Lower leg skin (tissue), 4 donors: ENCODE measurements around the gene TTBK1. TPM values are rescaled to one million over a fixed set of nuclear protein-coding genes. Genes with fewer than 3 reads are reported as not detected.

Experiments
- DNase-seq, 2 donors: peaks; one replicate each; pipeline ENCODE4 v3.0.0-alpha.2; 2019; ENCODE audit warnings: low spot score in 2 of 2
- H3K4me3 ChIP-seq: fragments of 200-600 bp; sonication (generic); 2 replicates; pipeline ENCODE4 v1.5.1; 2017; ENCODE audit warnings: mild to moderate bottlenecking, low read depth; ENCODE audit not compliant: poor library complexity, severe bottlenecking
- CTCF ChIP-seq, 3 donors: fragments of 450-650 bp; IDR thresholded peaks; one replicate each; pipeline ENCODE4 v1.5.1; 2016; ENCODE audit warnings: antibody characterized with exemption in 3 of 3, mild to moderate bottlenecking in 3 of 3, moderate library complexity in 2 of 3
- POLR2A ChIP-seq, 2 donors: fragments of 450-650 bp; IDR thresholded peaks; one replicate each; pipeline ENCODE4 v1.6.1; 2016 to 2017; ENCODE audit warnings: antibody characterized with exemption in 2 of 2, mild to moderate bottlenecking in 1 of 2, moderate library complexity in 1 of 2
- WGBS, 2 donors: methylation state at CpG; one replicate each; pipeline ENCODE4 v1.1.5; 2018; 5-methylcytosine and 5-hydroxymethylcytosine counted together
- intact Hi-C: fragments of 100-400 bp; cut with DNase I; formaldehyde crosslinking; loops from one replicate; pipeline ENCODE4 v1.15.0; 2023; ENCODE audit warnings: low total_unique reads
- total RNA-seq, 4 donors: library from RNA; depleted of rRNA; stranded (reverse); fragments of >200 nt; gene quantifications; one replicate each; pipeline ENCODE4 v1.1.0, GENCODE V29; 2016

TTBK1 gene
- total RNA-seq, 4 donors from 2014 or later, result 0.08 TPM; not detected in 3

GRCh38 chr6:43310624-43311023 is 67.3 kb downstream of the TTBK1 start:
- no peak for TF ChIP-seq POLR2A (IDR thresholded peaks at IDR 0.05)
- TF ChIP-seq CTCF (IDR thresholded peaks at IDR 0.05), result no peak
- intact Hi-C loops, result no loop called here

GRCh38 chr6:43311666-43312065 is 68.4 kb downstream of the TTBK1 start:
- no peak overlapping the region for H3K4me3 ChIP-seq
- TF ChIP-seq POLR2A (IDR thresholded peaks at IDR 0.05), result no peak
- TF ChIP-seq CTCF (IDR thresholded peaks at IDR 0.05), result no peak
- 78 to 85% methylated on average over 3 of the region's 3 CpGs for WGBS, 2 donors
- DNase-seq, result no peak
- intact Hi-C loops, result no loop called here

More at GRCh38 chr6:43310624-43311023, 67.3 kb downstream of the TTBK1 start:
- H3K4me3 ChIP-seq, result no peak overlapping the region
- no peak for DNase-seq

GRCh38 chr6:43313813-43314212 is 70.5 kb downstream of the TTBK1 start:
- TF ChIP-seq POLR2A (IDR thresholded peaks at IDR 0.05) (no peak), CTCF (IDR thresholded peaks at IDR 0.05) (no peak)

GRCh38 chr6:43318011-43318410 is 74.7 kb downstream of the TTBK1 start:
- 86 to 92% methylated on average over 2 of the region's 2 CpGs for WGBS, 2 donors
- TF ChIP-seq POLR2A (IDR thresholded peaks at IDR 0.05) (no peak), CTCF (IDR thresholded peaks at IDR 0.05) (no peak)

More at GRCh38 chr6:43313813-43314212, 70.5 kb downstream of the TTBK1 start:
- intact Hi-C loops, result no loop called here
- 92 to 95% methylated on average over 1 of the region's 1 CpG for WGBS, 2 donors
- DNase-seq, result no peak
- no peak overlapping the region for H3K4me3 ChIP-seq

GRCh38 chr6:43325876-43326275 is 82.6 kb downstream of the TTBK1 start:
- no peak for DNase-seq
- intact Hi-C loops, result no loop called here
- TF ChIP-seq CTCF (IDR thresholded peaks at IDR 0.05) (no peak), POLR2A (IDR thresholded peaks at IDR 0.05) (no peak)
- 62 to 79% methylated on average over 1 of the region's 1 CpG for WGBS, 2 donors
- H3K4me3 ChIP-seq, result no peak overlapping the region

More at GRCh38 chr6:43318011-43318410, 74.7 kb downstream of the TTBK1 start:
- intact Hi-C loops, result no loop called here
- no peak overlapping the region for H3K4me3 ChIP-seq
- DNase-seq, result no peak

GRCh38 chr6:43328528-43328927 is 85.2 kb downstream of the TTBK1 start:
- H3K4me3 ChIP-seq, result no peak overlapping the region
- WGBS, 2 donors, result 37 to 52% methylated on average over 1 of the region's 1 CpG
- intact Hi-C loops, result no loop called here
- no peak for DNase-seq
- no peak for TF ChIP-seq POLR2A (IDR thresholded peaks at IDR 0.05)
- TF ChIP-seq CTCF (IDR thresholded peaks at IDR 0.05), result no peak
